Tibial nerve (tissue), 4 donors: ENCODE data around the gene RSRC1. TPM values are rescaled to one million over a fixed set of nuclear protein-coding genes. Genes with fewer than 3 reads are reported as not detected.
"Not testable (repeated sequence)": the region's sequence is repeated elsewhere in the genome, so short reads cannot be mapped to it uniquely, and the experiment has no call there.

Experiments
- DNase-seq, 2 donors: peaks; one replicate each; pipeline ENCODE4 v3.0.0-alpha.2; 2019; ENCODE audit warnings: low spot score in 2 of 2
- H3K27ac ChIP-seq, 4 donors: fragments of 200-600 bp; sonication (generic) in 3 of 4; one replicate each; pipeline ENCODE4 v1.5.1; 2017 to 2019; ENCODE audit warnings: mild to moderate bottlenecking in 1 of 4
- H3K27me3 ChIP-seq, 2 donors: fragments of 200-600 bp; sonication (generic) in 1 of 2; one replicate each; pipeline versions ENCODE4 v1.5.1 to v1.6.0; 2017 to 2019
- H3K36me3 ChIP-seq, 3 donors: fragments of 200-600 bp; sonication (generic); one replicate each; pipeline ENCODE4 v1.5.1; 2018 to 2019
- H3K4me1 ChIP-seq, 4 donors: fragments of 200-600 bp; sonication (generic) in 3 of 4; one replicate each; pipeline ENCODE4 v1.5.1; 2017 to 2019
- H3K4me3 ChIP-seq, 4 donors: fragments of 200-600 bp; sonication (generic) in 3 of 4; one replicate each; pipeline ENCODE4 v1.5.1; 2017 to 2019; ENCODE audit warnings: mild to moderate bottlenecking in 1 of 4, moderate library complexity in 1 of 4
- H3K9me3 ChIP-seq, 4 donors: fragments of 200-600 bp; sonication (generic) in 3 of 4; one replicate each; pipeline ENCODE4 v1.5.1; 2017 to 2019
- CTCF ChIP-seq, 5 experiments: fragments of 200-600 bp in 3 of 5; fragments of 450-650 bp in 2 of 5; sonication (generic) in 3 of 5; IDR thresholded peaks; one replicate each; pipeline ENCODE4 v1.5.1; 2016 to 2019; ENCODE audit warnings: antibody characterized with exemption in 5 of 5, mild to moderate bottlenecking in 3 of 5, moderate library complexity in 2 of 5
- EP300 ChIP-seq, 2 donors: sonication (generic); formaldehyde crosslinking; IDR thresholded peaks; one replicate each; pipeline ENCODE4 v1.6.1; 2017; ENCODE audit warnings: antibody characterized with exemption in 2 of 2, mild to moderate bottlenecking in 1 of 2
- POLR2A ChIP-seq, 2 donors: fragments of 450-650 bp; IDR thresholded peaks; one replicate each; pipeline ENCODE4 v1.6.1; 2017; ENCODE audit warnings: antibody characterized with exemption in 2 of 2, mild to moderate bottlenecking in 2 of 2, moderate library complexity in 2 of 2
- WGBS, 2 donors: methylation state at CpG; one replicate each; pipeline ENCODE4 v1.1.5; 2018; 5-methylcytosine and 5-hydroxymethylcytosine counted together
- total RNA-seq, 4 donors: library from RNA; depleted of rRNA; stranded (reverse); fragments of >200 nt; gene quantifications; one replicate each; pipeline ENCODE4 v1.1.0, GENCODE V29; 2016

Gene RSRC1
- total RNA-seq, 4 donors from 2014 or later = 58.2 to 70.5 (median 68.6) TPM

GRCh38 chr3:158494673-158495072, 384.8 kb downstream of the RSRC1 start:
- no peaks in the 10 kb centered on the region for H3K27me3 ChIP-seq
- no peak for TF ChIP-seq CTCF (IDR thresholded peaks at IDR 0.05)
- no peaks in the 10 kb centered on the region for H3K4me1 ChIP-seq
- 74 to 94% methylated on average over 5 of the region's 5 CpGs for WGBS, 2 donors
- DNase-seq = no peak
- H3K36me3 ChIP-seq = no peaks in the 10 kb centered on the region
- H3K4me3 ChIP-seq = no peak overlapping the region
- no peak overlapping the region for H3K27ac ChIP-seq
- peaks cover 0 to 13% (median 4%) of the 10 kb centered on the region in 4 donors for H3K9me3 ChIP-seq

- H3K36me3 ChIP-seq, H3K27me3 ChIP-seq, H3K4me1 ChIP-seq, H3K4me3 ChIP-seq, DNase-seq, H3K27ac ChIP-seq: not testable (repeated sequence)
- WGBS, 2 donors = 58 to 59% methylated on average over 4 of the region's 4 CpGs
- peaks cover 0 to 20% (median 5%) of the 10 kb centered on the region in 4 donors for H3K9me3 ChIP-seq
These were observed 385.6 kb downstream of the RSRC1 start for GRCh38 chr3:158495398-158495902.

- H3K4me1 ChIP-seq = no peaks in the 10 kb centered on the region
- no peak for TF ChIP-seq POLR2A (IDR thresholded peaks at IDR 0.05)
- TF ChIP-seq EP300 (IDR thresholded peaks at IDR 0.05) = no peak
- no peak for TF ChIP-seq CTCF (IDR thresholded peaks at IDR 0.05)
- no peaks in the 10 kb centered on the region for H3K36me3 ChIP-seq
These were observed 395.2 kb downstream of the RSRC1 start for GRCh38 chr3:158505117-158505516.

GRCh38 chr3:158506456-158506855, 396.6 kb downstream of the RSRC1 start:
- H3K36me3 ChIP-seq = no peaks in the 10 kb centered on the region
- peaks cover 0 to 5% (median 0%) of the 10 kb centered on the region in 4 donors for H3K9me3 ChIP-seq
- 77 to 78% methylated on average over 5 of the region's 5 CpGs for WGBS, 2 donors
- no peak overlapping the region for H3K4me3 ChIP-seq
- H3K27me3 ChIP-seq = no peaks in the 10 kb centered on the region
- TF ChIP-seq CTCF (IDR thresholded peaks at IDR 0.05) (no peak), EP300 (IDR thresholded peaks at IDR 0.05) (no peak), POLR2A (IDR thresholded peaks at IDR 0.05) (no peak)
- no peak for DNase-seq
- no peak overlapping the region for H3K27ac ChIP-seq
- no peaks in the 10 kb centered on the region for H3K4me1 ChIP-seq

More at GRCh38 chr3:158505117-158505516, 395.2 kb downstream of the RSRC1 start:
- H3K9me3 ChIP-seq = peaks cover 0 to 3% (median 1%) of the 10 kb centered on the region in 4 donors
- no peak for DNase-seq
- H3K27ac ChIP-seq = no peak overlapping the region
- no peaks in the 10 kb centered on the region for H3K27me3 ChIP-seq
- H3K4me3 ChIP-seq = no peak overlapping the region

- Histone ChIP-seq H3K27me3 (no peaks in the 10 kb centered on the region), H3K4me3 (no peak overlapping the region), H3K4me1 (no peaks in the 10 kb centered on the region), H3K27ac (no peak overlapping the region), H3K36me3 (no peaks in the 10 kb centered on the region), H3K9me3 (peaks cover 0 to 10% (median 0%) of the 10 kb centered on the region in 4 donors)
- WGBS, 2 donors = 76 to 78% methylated on average over 7 of the region's 7 CpGs
- DNase-seq = no peak
- TF ChIP-seq POLR2A (IDR thresholded peaks at IDR 0.05) = no peak
- no peak for TF ChIP-seq EP300 (IDR thresholded peaks at IDR 0.05)
- no peak for TF ChIP-seq CTCF (IDR thresholded peaks at IDR 0.05)
These were observed 398.6 kb downstream of the RSRC1 start for GRCh38 chr3:158508481-158508880.

GRCh38 chr3:158509891-158510290, 400.0 kb downstream of the RSRC1 start:
- no peak for DNase-seq
- H3K4me1 ChIP-seq = no peaks in the 10 kb centered on the region
- H3K4me3 ChIP-seq = no peak overlapping the region
- H3K27ac ChIP-seq = no peak overlapping the region
- H3K36me3 ChIP-seq = no peaks in the 10 kb centered on the region
- WGBS, 2 donors = 96 to 97% methylated on average over 1 of the region's 1 CpG
- TF ChIP-seq EP300 (IDR thresholded peaks at IDR 0.05) (no peak), CTCF (IDR thresholded peaks at IDR 0.05) (no peak), POLR2A (IDR thresholded peaks at IDR 0.05) (no peak)
- H3K27me3 ChIP-seq = no peaks in the 10 kb centered on the region
- H3K9me3 ChIP-seq = peaks cover 0 to 21% (median 0%) of the 10 kb centered on the region in 4 donors

GRCh38 chr3:158516729-158517128, 406.8 kb downstream of the RSRC1 start:
- H3K27me3 ChIP-seq, H3K36me3 ChIP-seq, DNase-seq, H3K4me1 ChIP-seq, H3K27ac ChIP-seq, H3K4me3 ChIP-seq: not testable (repeated sequence)
- peaks cover 0 to 27% (median 2%) of the 10 kb centered on the region in 4 donors for H3K9me3 ChIP-seq
- WGBS, 2 donors = 94% methylated on average over 22 of the region's 22 CpGs
